AG04449 (cell line): ENCODE results near the gene FRRS1.
A peak's percentile ranks its signal among the peaks of the same experiment; 100 is the strongest.

Source experiments
- CTCF ChIA-PET: fragments of 350-600 bp; formaldehyde crosslinking; extraction: SDS; loops from one replicate; lab custom pipeline; 2021; ENCODE audit warnings: antibody characterized with exemption; lab: Yijun Ruan, JAX
- POLR2A ChIA-PET: fragments of 400-600, 350-600 bp; formaldehyde crosslinking; extraction: SDS; loops from one replicate; lab custom pipeline; 2020; ENCODE audit warnings: antibody characterized with exemption, inconsistent platforms; lab: Yijun Ruan, JAX
- DNase-seq: peaks from one replicate; pipeline ENCODE4 v3.0.0-alpha.2; 2010; ENCODE audit warnings: low read depth, low spot score
- H3K4me3 ChIP-seq: 2 replicates; pipeline ENCODE4 v1.5.1; 2011; ENCODE audit warnings: low read depth, mild to moderate bottlenecking, control low read depth, low read length
- CTCF ChIP-seq: IDR thresholded peaks from one replicate; pipeline ENCODE4 v1.5.1; 2011; ENCODE audit warnings: mild to moderate bottlenecking, moderate library complexity, low read length, control low read depth, inconsistent platforms; ENCODE audit not compliant: insufficient read depth; ENCODE audit errors: missing control alignments

Gene FRRS1

GRCh38 chr1:99682291-99682751 is 84.1 kb downstream of the FRRS1 start:
- peak; percentile 69 for DNase-seq
- no peak for TF ChIP-seq CTCF
- POLR2A ChIA-PET: interaction anchor here (0.7 to 1.4 kb wide), 2 partner anchors 9 to 45 kb away, joined by 3 read pairs; no protein-coding TSS in a partner anchor
- CTCF ChIA-PET: interaction anchor here (1.5 kb wide), 1 partner anchor 15 kb away, joined by 3 read pairs; no protein-coding TSS in a partner anchor
- no peak overlapping the region for H3K4me3 ChIP-seq

- H3K4me3 ChIP-seq: no peak overlapping the region
- no peak for TF ChIP-seq CTCF
- POLR2A ChIA-PET: no interaction called here
- DNase-seq: no peak
- CTCF ChIA-PET: interaction anchor here (0.7 to 1.5 kb wide), 2 partner anchors 15 to 144 kb away, joined by 3 read pairs; no protein-coding TSS in a partner anchor
Measured at GRCh38 chr1:99681583-99681982, 84.9 kb downstream of the FRRS1 start.

GRCh38 chr1:99680270-99680669 is 86.2 kb downstream of the FRRS1 start:
- no peak for TF ChIP-seq CTCF
- DNase-seq: no peak
- CTCF ChIA-PET: interaction anchor here (0.8 kb wide), 1 partner anchor 11 kb away, joined by 3 read pairs; no protein-coding TSS in a partner anchor
- H3K4me3 ChIP-seq: no peak overlapping the region
- POLR2A ChIA-PET: no interaction called here

- TF ChIP-seq CTCF: no peak
- DNase-seq: no peak
- CTCF ChIA-PET: interaction anchor here (1.4 kb wide), 1 partner anchor 30 kb away, joined by 3 read pairs; no protein-coding TSS in a partner anchor
- H3K4me3 ChIP-seq: no peak overlapping the region
- POLR2A ChIA-PET: no interaction called here
Measured at GRCh38 chr1:99677416-99677815, 89.0 kb downstream of the FRRS1 start.

GRCh38 chr1:99676876-99677275 is 89.6 kb downstream of the FRRS1 start:
- POLR2A ChIA-PET: no interaction called here
- no peak for TF ChIP-seq CTCF
- DNase-seq: no peak
- H3K4me3 ChIP-seq: no peak overlapping the region
- CTCF ChIA-PET: interaction anchor here (1.4 to 1.5 kb wide), 2 partner anchors 9 to 30 kb away, joined by 3 read pairs; no protein-coding TSS in a partner anchor

- ChIA-PET CTCF (interaction anchor here (1.4 to 1.5 kb wide), 2 partner anchors 10 to 31 kb away, joined by 3 read pairs; no protein-coding TSS in a partner anchor), POLR2A (no interaction called here)
- no peak overlapping the region for H3K4me3 ChIP-seq
- DNase-seq: no peak
- no peak for TF ChIP-seq CTCF
Measured at GRCh38 chr1:99675994-99676393, 90.4 kb downstream of the FRRS1 start.
